SU-DHL-6 (cell line): Measurements from ENCODE around the gene GAS5.
A peak's percentile ranks its signal among the peaks of the same experiment; 100 is the strongest.

Experiments used
- H2AFZ ChIP-seq: fragments of 200-600 bp; sonication (generic); 2 replicates; pipeline ENCODE4 v1.6.1; 2014; ENCODE audit warnings: low read depth, mild to moderate bottlenecking, moderate library complexity, mixed read lengths, antibody characterized with exemption, low read length; ENCODE audit not compliant: severe bottlenecking
- H3F3A ChIP-seq: fragments of 200-600 bp; shearing (Covaris generic); 2 replicates; pipeline ENCODE4 v1.6.0; 2016; ENCODE audit warnings: antibody characterized with exemption, mild to moderate bottlenecking; ENCODE audit not compliant: insufficient read depth
- H3K27ac ChIP-seq: fragments of 200-600 bp; sonication (generic); 2 replicates; pipeline ENCODE4 v1.5.1; 2016; ENCODE audit warnings: low read depth, mild to moderate bottlenecking, low read length, moderate library complexity, mixed read lengths
- H3K27me3 ChIP-seq: fragments of 200-600 bp; sonication (generic), shearing (Covaris generic); 2 replicates; pipeline ENCODE4 v1.6.0; 2014; ENCODE audit warnings: mild to moderate bottlenecking, low read length
- H3K36me3 ChIP-seq: fragments of 200-600 bp; sonication (generic); 2 replicates; pipeline ENCODE4 v1.6.1; 2014; ENCODE audit warnings: mild to moderate bottlenecking, low read length, mixed read lengths
- H3K4me2 ChIP-seq: fragments of 300-600, 200-600 bp; shearing (Covaris generic), sonication (generic); 2 replicates; pipeline ENCODE4 v1.6.0; 2014; ENCODE audit warnings: low read length, low read depth, mild to moderate bottlenecking; ENCODE audit not compliant: poor library complexity, severe bottlenecking
- H3K4me3 ChIP-seq: fragments of 200-600 bp; sonication (generic); 2 replicates; pipeline ENCODE4 v1.5.1; 2014; ENCODE audit warnings: antibody characterized with exemption, low read length, mild to moderate bottlenecking, mixed read lengths; ENCODE audit not compliant: insufficient read depth, poor library complexity, severe bottlenecking
- H3K79me2 ChIP-seq: fragments of 200-600 bp; sonication (generic); 2 replicates; pipeline ENCODE4 v1.6.1; 2014; ENCODE audit warnings: mild to moderate bottlenecking, low read length, moderate library complexity; ENCODE audit not compliant: insufficient read depth
- H3K9ac ChIP-seq: fragments of 200-600 bp; sonication (generic); 2 replicates; pipeline ENCODE4 v1.7.0; 2014; ENCODE audit warnings: mild to moderate bottlenecking, low read length
- H3K9me2 ChIP-seq: fragments of 200-600 bp; sonication (generic); replicated peaks from 2 replicates; pipeline ENCODE4 v1.6.1; 2014; ENCODE audit warnings: low read length; ENCODE audit not compliant: insufficient read depth
- H3K9me3 ChIP-seq: fragments of 200-600 bp; sonication (generic); 2 replicates; pipeline ENCODE4 v1.6.1; 2014; ENCODE audit warnings: low read length, mixed read lengths; ENCODE audit not compliant: insufficient read depth
- H4K20me1 ChIP-seq: fragments of 200-600 bp; sonication (generic); 2 replicates; pipeline ENCODE4 v1.6.1; 2014; ENCODE audit warnings: low read depth, mild to moderate bottlenecking, antibody characterized with exemption, low read length, moderate library complexity, mixed read lengths
- EZH2phosphoT487 ChIP-seq: fragments of 200-600 bp; sonication (generic), shearing (Covaris generic); conservative IDR thresholded peaks from 2 replicates; pipeline ENCODE4 v1.6.1; 2018; ENCODE audit warnings: mild to moderate bottlenecking, antibody characterized with exemption, low read length, moderate library complexity, mixed read lengths
- TF ChIP-seq, protein P1 (sequence below): fragments of 200-600 bp; sonication (generic); IDR thresholded peaks from one replicate; pipeline ENCODE4 v1.5.1; 2017; ENCODE audit warnings: antibody characterized with exemption, mild to moderate bottlenecking, low read length, moderate library complexity; ENCODE audit not compliant: insufficient read depth, poor library complexity, severe bottlenecking

GAS5 gene

GRCh38 chr1:173871500-173871899 is 3.7 kb upstream of the GAS5 start:
- H3K79me2 ChIP-seq = peaks cover 19% of the 10 kb centered on the region
- H2AFZ ChIP-seq = no peak overlapping the region
- no peaks in the 10 kb centered on the region for H3K27me3 ChIP-seq
- H3K27ac ChIP-seq = no peak overlapping the region
- peaks cover 1% of the 10 kb centered on the region; the same call in 1 of the 2 replicates for H4K20me1 ChIP-seq
- H3K4me2 ChIP-seq = peak overlapping the region; percentile 39
- peaks cover 31% of the 10 kb centered on the region for H3F3A ChIP-seq
- no peak overlapping the region; the same call in 1 of the 2 replicates for H3K9ac ChIP-seq
- H3K9me3 ChIP-seq = no peaks in the 10 kb centered on the region
- peaks cover 12% of the 10 kb centered on the region for H3K36me3 ChIP-seq
- H3K9me2 ChIP-seq = no peaks in the 10 kb centered on the region
- H3K4me3 ChIP-seq = no peak overlapping the region
- TF ChIP-seq, protein P1, sequence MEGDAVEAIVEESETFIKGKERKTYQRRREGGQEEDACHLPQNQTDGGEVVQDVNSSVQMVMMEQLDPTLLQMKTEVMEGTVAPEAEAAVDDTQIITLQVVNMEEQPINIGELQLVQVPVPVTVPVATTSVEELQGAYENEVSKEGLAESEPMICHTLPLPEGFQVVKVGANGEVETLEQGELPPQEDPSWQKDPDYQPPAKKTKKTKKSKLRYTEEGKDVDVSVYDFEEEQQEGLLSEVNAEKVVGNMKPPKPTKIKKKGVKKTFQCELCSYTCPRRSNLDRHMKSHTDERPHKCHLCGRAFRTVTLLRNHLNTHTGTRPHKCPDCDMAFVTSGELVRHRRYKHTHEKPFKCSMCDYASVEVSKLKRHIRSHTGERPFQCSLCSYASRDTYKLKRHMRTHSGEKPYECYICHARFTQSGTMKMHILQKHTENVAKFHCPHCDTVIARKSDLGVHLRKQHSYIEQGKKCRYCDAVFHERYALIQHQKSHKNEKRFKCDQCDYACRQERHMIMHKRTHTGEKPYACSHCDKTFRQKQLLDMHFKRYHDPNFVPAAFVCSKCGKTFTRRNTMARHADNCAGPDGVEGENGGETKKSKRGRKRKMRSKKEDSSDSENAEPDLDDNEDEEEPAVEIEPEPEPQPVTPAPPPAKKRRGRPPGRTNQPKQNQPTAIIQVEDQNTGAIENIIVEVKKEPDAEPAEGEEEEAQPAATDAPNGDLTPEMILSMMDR = no peak
- no peak for TF ChIP-seq EZH2phosphoT487

- Histone ChIP-seq H3K4me3 (no peak overlapping the region), H3K4me2 (peak overlapping the region; percentile 39), H3F3A (peaks cover 35% of the 10 kb centered on the region), H3K36me3 (peaks cover 16% of the 10 kb centered on the region), H3K9me2 (no peaks in the 10 kb centered on the region), H3K27ac (no peak overlapping the region), H2AFZ (no peak overlapping the region), H3K9me3 (no peaks in the 10 kb centered on the region), H3K79me2 (peaks cover 23% of the 10 kb centered on the region), H4K20me1 (peaks cover 5% of the 10 kb centered on the region; the same call in 1 of the 2 replicates), H3K9ac (no peak overlapping the region; the same call in 1 of the 2 replicates), H3K27me3 (no peaks in the 10 kb centered on the region)
- TF ChIP-seq, protein P1 = no peak
- no peak for TF ChIP-seq EZH2phosphoT487
These were observed 3.3 kb upstream of the GAS5 start for GRCh38 chr1:173871091-173871490.

- H3K27me3 ChIP-seq = no peaks in the 10 kb centered on the region
- peaks cover 23% of the 10 kb centered on the region for H3K79me2 ChIP-seq
- no peak overlapping the region for H3K4me3 ChIP-seq
- H3K27ac ChIP-seq = peak overlapping the region; percentile 91; the same call in 1 of the 2 replicates
- peaks cover 22% of the 10 kb centered on the region for H3K36me3 ChIP-seq
- H4K20me1 ChIP-seq = peaks cover 6% of the 10 kb centered on the region; the same call in 1 of the 2 replicates
- H3K9ac ChIP-seq = no peak overlapping the region
- no peaks in the 10 kb centered on the region for H3K9me3 ChIP-seq
- H3K9me2 ChIP-seq = no peaks in the 10 kb centered on the region
- H2AFZ ChIP-seq = no peak overlapping the region
- peak overlapping the region; percentile 93 for H3K4me2 ChIP-seq
- TF ChIP-seq, protein P1 = no peak
- TF ChIP-seq EZH2phosphoT487 = no peak
- peaks cover 41% of the 10 kb centered on the region for H3F3A ChIP-seq
These were observed 2.7 kb upstream of the GAS5 start for GRCh38 chr1:173870252-173871075.
